Astrocyte (in vitro differentiated cells and primary cell): Measurements from ENCODE around the gene APRT. TPM values are rescaled to one million over a fixed set of nuclear protein-coding genes. Genes with fewer than 3 reads are reported as not detected.

ENCODE experiments used
- DNase-seq: peaks from one replicate; pipeline ENCODE4 v3.0.0-alpha.2; 2010; ENCODE audit warnings: low read depth
- FAIRE-seq: peaks from 2 replicates; lab custom pipeline; 2011; peaks lifted over from hg19 to GRCh38; lab: Jason Lieb, UNC
- H2AFZ ChIP-seq: 2 replicates; pipeline ENCODE4 v1.6.0; 2012; ENCODE audit warnings: low read depth, low read length, inconsistent platforms
- H3K27ac ChIP-seq: 2 replicates; pipeline ENCODE4 v1.5.1; 2011; ENCODE audit warnings: low read depth, low read length, inconsistent platforms
- H3K27me3 ChIP-seq: 2 replicates; pipeline ENCODE4 v1.6.0; 2011; ENCODE audit warnings: low read length, inconsistent platforms; ENCODE audit not compliant: insufficient read depth
- H3K36me3 ChIP-seq: 2 replicates; pipeline ENCODE4 v1.5.1; 2011; ENCODE audit warnings: low read length, inconsistent platforms; ENCODE audit not compliant: insufficient read depth
- H3K4me1 ChIP-seq: 2 replicates; pipeline ENCODE4 v1.5.1; 2011; ENCODE audit warnings: low read length, inconsistent platforms; ENCODE audit not compliant: insufficient read depth
- H3K4me2 ChIP-seq: 2 replicates; pipeline ENCODE4 v1.6.0; 2012; ENCODE audit warnings: low read length, inconsistent platforms
- H3K4me3 ChIP-seq: 2 replicates; pipeline ENCODE4 v1.5.1; 2011; ENCODE audit warnings: low read depth, mild to moderate bottlenecking, low read length, inconsistent platforms; ENCODE audit not compliant: insufficient read depth
- H3K79me2 ChIP-seq: 2 replicates; pipeline ENCODE4 v1.6.0; 2012; ENCODE audit warnings: mild to moderate bottlenecking, low read length, inconsistent platforms; ENCODE audit not compliant: insufficient read depth
- H3K9ac ChIP-seq: 2 replicates; pipeline ENCODE4 v1.6.0; 2012; ENCODE audit warnings: mild to moderate bottlenecking, low read length, inconsistent platforms
- H3K9me3 ChIP-seq: 2 replicates; pipeline ENCODE4 v1.5.1; 2012; ENCODE audit warnings: low read depth, mild to moderate bottlenecking, low read length, inconsistent platforms; ENCODE audit not compliant: insufficient read depth
- H4K20me1 ChIP-seq: 2 replicates; pipeline ENCODE4 v1.6.0; 2012; ENCODE audit warnings: low read length, inconsistent platforms; ENCODE audit not compliant: insufficient read depth
- H3K27ac Mint-ChIP-seq: one replicate; pipeline ENCODE4 v1.8.0; 2021; ENCODE audit warnings: mild to moderate bottlenecking, mixed read lengths; ENCODE audit not compliant: unreplicated experiment
- H3K27me3 Mint-ChIP-seq: one replicate; pipeline ENCODE4 v1.8.0; 2021; ENCODE audit warnings: low read depth, mixed read lengths; ENCODE audit not compliant: unreplicated experiment
- H3K36me3 Mint-ChIP-seq: one replicate; pipeline ENCODE4 v1.8.0; 2021; ENCODE audit warnings: low read depth, mixed read lengths; ENCODE audit not compliant: unreplicated experiment
- H3K4me1 Mint-ChIP-seq: one replicate; pipeline ENCODE4 v1.8.0; 2021; ENCODE audit warnings: low read depth, mixed read lengths; ENCODE audit not compliant: unreplicated experiment
- H3K4me3 Mint-ChIP-seq: one replicate; pipeline ENCODE4 v1.8.0; 2021; ENCODE audit warnings: mild to moderate bottlenecking, moderate library complexity, mixed read lengths; ENCODE audit not compliant: unreplicated experiment
- H3K9me3 Mint-ChIP-seq: one replicate; pipeline ENCODE4 v1.8.0; 2021; ENCODE audit warnings: mild to moderate bottlenecking, mixed read lengths; ENCODE audit not compliant: unreplicated experiment
- EZH2 ChIP-seq: IDR thresholded peaks from 2 replicates; pipeline ENCODE4 v1.6.1; 2012; ENCODE audit warnings: mild to moderate bottlenecking, low read length, inconsistent platforms; ENCODE audit not compliant: insufficient read depth
- total RNA-seq: library from RNA; stranded (reverse); gene quantifications from 2 replicates; pipeline ENCODE4 v1.2.1, GENCODE V29; 2021
- TF ChIP-seq, protein P1 (sequence below): IDR thresholded peaks from 2 replicates; pipeline ENCODE4 v1.5.1; 2011; ENCODE audit warnings: low read depth, mild to moderate bottlenecking, inconsistent platforms, low read length, moderate library complexity; ENCODE audit not compliant: insufficient read depth

Gene APRT
- total RNA-seq, 1 donor from 2014 or later = 132 TPM

DNA sequence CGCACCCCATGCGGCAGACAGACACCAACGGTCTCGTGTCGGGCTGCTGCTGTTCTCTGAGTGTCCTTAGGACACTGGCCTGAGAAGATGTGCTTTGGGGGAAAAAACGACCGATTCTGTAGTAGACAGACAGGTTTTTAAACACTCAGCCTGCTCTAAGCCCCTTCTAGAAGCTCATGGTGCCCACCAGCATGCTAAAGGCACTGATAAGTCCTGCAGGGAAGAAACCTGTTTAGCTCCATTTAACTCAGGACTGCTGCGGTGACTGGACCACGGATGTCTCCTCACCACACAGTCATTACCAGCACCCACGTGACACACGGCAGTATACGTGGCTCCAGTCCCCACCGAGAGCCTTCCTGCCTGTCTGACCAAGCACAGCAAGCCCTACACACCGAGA, 19.1 kb upstream of the APRT start:
- H3K36me3 ChIP-seq = no peaks in the 10 kb centered on the region
- no peaks in the 10 kb centered on the region for H3K79me2 ChIP-seq
- H3K9me3 ChIP-seq = no peaks in the 10 kb centered on the region
- no peak for TF ChIP-seq EZH2
- TF ChIP-seq, protein P1, sequence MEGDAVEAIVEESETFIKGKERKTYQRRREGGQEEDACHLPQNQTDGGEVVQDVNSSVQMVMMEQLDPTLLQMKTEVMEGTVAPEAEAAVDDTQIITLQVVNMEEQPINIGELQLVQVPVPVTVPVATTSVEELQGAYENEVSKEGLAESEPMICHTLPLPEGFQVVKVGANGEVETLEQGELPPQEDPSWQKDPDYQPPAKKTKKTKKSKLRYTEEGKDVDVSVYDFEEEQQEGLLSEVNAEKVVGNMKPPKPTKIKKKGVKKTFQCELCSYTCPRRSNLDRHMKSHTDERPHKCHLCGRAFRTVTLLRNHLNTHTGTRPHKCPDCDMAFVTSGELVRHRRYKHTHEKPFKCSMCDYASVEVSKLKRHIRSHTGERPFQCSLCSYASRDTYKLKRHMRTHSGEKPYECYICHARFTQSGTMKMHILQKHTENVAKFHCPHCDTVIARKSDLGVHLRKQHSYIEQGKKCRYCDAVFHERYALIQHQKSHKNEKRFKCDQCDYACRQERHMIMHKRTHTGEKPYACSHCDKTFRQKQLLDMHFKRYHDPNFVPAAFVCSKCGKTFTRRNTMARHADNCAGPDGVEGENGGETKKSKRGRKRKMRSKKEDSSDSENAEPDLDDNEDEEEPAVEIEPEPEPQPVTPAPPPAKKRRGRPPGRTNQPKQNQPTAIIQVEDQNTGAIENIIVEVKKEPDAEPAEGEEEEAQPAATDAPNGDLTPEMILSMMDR = no peak
- no peak overlapping the region for H3K27ac ChIP-seq
- peaks cover 6% of the 10 kb centered on the region for H3K36me3 Mint-ChIP-seq
- no peaks in the 10 kb centered on the region for H3K9me3 Mint-ChIP-seq
- H3K9ac ChIP-seq = no peak overlapping the region
- H2AFZ ChIP-seq = no peak overlapping the region
- no peaks in the 10 kb centered on the region for H3K27me3 ChIP-seq
- no peaks in the 10 kb centered on the region for H4K20me1 ChIP-seq
- FAIRE-seq (no peak), DNase-seq (no peak)
- H3K27ac Mint-ChIP-seq = no peak overlapping the region
- no peak overlapping the region for H3K4me3 ChIP-seq
- no peaks in the 10 kb centered on the region for H3K4me1 ChIP-seq
- no peaks in the 10 kb centered on the region for H3K4me1 Mint-ChIP-seq
- no peak overlapping the region for H3K4me2 ChIP-seq
- no peaks in the 10 kb centered on the region for H3K27me3 Mint-ChIP-seq
- H3K4me3 Mint-ChIP-seq = no peak overlapping the region

DNA sequence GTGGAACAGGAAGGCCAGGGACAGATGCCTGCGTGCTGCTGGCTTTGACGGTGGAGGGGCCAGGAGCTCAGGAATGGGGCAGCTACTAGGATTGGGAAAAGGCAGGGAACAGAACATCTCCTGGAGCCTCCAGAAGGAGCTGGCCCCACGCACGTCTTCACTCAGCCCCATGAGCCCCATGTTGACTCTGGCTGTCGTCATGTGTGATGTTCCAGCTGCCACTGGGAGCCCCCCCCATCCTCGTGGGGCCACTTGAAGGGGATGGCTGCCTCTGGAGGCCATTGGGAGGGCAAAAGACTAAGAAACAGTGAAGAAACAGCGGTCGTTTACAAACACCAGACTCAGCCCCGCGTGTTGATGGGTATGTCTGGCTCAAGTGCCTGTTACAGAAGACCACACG, 18.5 kb upstream of the APRT start:
- Mint-ChIP-seq H3K27me3 (no peaks in the 10 kb centered on the region), H3K9me3 (no peaks in the 10 kb centered on the region), H3K36me3 (peaks cover 4% of the 10 kb centered on the region), H3K4me1 (no peaks in the 10 kb centered on the region), H3K4me3 (no peak overlapping the region), H3K27ac (peak overlapping the region; percentile 27)
- H3K27me3 ChIP-seq = no peaks in the 10 kb centered on the region
- no peaks in the 10 kb centered on the region for H3K36me3 ChIP-seq
- no peaks in the 10 kb centered on the region for H3K9me3 ChIP-seq
- no peak overlapping the region for H3K4me3 ChIP-seq
- no peak overlapping the region for H3K9ac ChIP-seq
- no peaks in the 10 kb centered on the region for H3K79me2 ChIP-seq
- H3K27ac ChIP-seq = no peak overlapping the region
- no peak for FAIRE-seq
- no peak overlapping the region for H3K4me2 ChIP-seq
- TF ChIP-seq, protein P1 = no peak
- TF ChIP-seq EZH2 = no peak
- H3K4me1 ChIP-seq = no peaks in the 10 kb centered on the region
- no peaks in the 10 kb centered on the region for H4K20me1 ChIP-seq
- no peak for DNase-seq
- H2AFZ ChIP-seq = no peak overlapping the region

DNA sequence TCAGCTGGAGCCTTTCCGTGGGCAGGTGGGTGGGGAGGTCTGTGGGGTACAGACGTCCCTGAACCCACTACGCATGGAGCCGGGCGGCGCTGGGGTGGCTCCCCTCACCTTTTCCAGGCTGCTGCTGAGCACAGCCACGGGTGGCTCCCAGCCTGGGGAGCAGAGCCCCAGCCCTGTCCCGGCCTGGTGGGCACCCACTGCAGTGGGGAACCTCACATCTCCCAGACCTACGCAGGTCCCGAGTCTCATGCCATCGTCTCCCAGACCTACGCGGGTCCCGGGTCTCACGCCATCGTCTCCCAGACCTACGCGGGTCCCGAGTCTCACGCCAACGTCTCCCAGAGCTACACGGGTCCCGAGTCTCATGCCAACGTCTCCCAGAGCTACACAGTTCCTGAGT, 17.0 kb upstream of the APRT start:
- peaks cover 2% of the 10 kb centered on the region for H3K36me3 Mint-ChIP-seq

More for the DNA sequence above, 17.0 kb upstream of the APRT start:
- no peak overlapping the region for H3K4me2 ChIP-seq
- no peaks in the 10 kb centered on the region for H3K4me1 ChIP-seq
- no peak overlapping the region for H3K9ac ChIP-seq
- Mint-ChIP-seq H3K9me3 (no peaks in the 10 kb centered on the region), H3K27me3 (no peaks in the 10 kb centered on the region), H3K27ac (no peak overlapping the region), H3K4me1 (no peaks in the 10 kb centered on the region), H3K4me3 (no peak overlapping the region)
- FAIRE-seq (no peak), DNase-seq (no peak)
- H2AFZ ChIP-seq = no peak overlapping the region
- no peaks in the 10 kb centered on the region for H3K27me3 ChIP-seq
- H3K9me3 ChIP-seq = no peaks in the 10 kb centered on the region
- H3K36me3 ChIP-seq = no peaks in the 10 kb centered on the region
- no peaks in the 10 kb centered on the region for H3K79me2 ChIP-seq
- TF ChIP-seq, protein P1 = no peak
- no peak for TF ChIP-seq EZH2
- no peak overlapping the region for H3K27ac ChIP-seq
- no peak overlapping the region for H3K4me3 ChIP-seq
- no peaks in the 10 kb centered on the region for H4K20me1 ChIP-seq
